IPS-11a (cell line): ENCODE results near the gene PRXL2A.
"Not testable (repeated sequence)": the region's sequence is repeated elsewhere in the genome, so short reads cannot be mapped to it uniquely, and the experiment has no call there.

Experiments
- H3K4me3 ChIP-seq: one replicate; pipeline ENCODE4 v1.5.1; 2013; ENCODE audit warnings: low read depth, low read length, control low read depth

The PRXL2A gene

GRCh38 chr10:80411267-80411668 is 2.9 kb downstream of the PRXL2A start:
- H3K4me3 ChIP-seq: no peak overlapping the region

- no peak overlapping the region for H3K4me3 ChIP-seq
Observed at GRCh38 chr10:80411681-80412220, 3.4 kb downstream of the PRXL2A start.

GRCh38 chr10:80412486-80412885 is 4.1 kb downstream of the PRXL2A start:
- no peak overlapping the region for H3K4me3 ChIP-seq

- H3K4me3 ChIP-seq: no peak overlapping the region
Observed at GRCh38 chr10:80413271-80413996, 5.1 kb downstream of the PRXL2A start.

- H3K4me3 ChIP-seq: no peak overlapping the region
Observed at GRCh38 chr10:80414142-80414895, 6.0 kb downstream of the PRXL2A start.

- no peak overlapping the region for H3K4me3 ChIP-seq
Observed at GRCh38 chr10:80415734-80416478, 7.6 kb downstream of the PRXL2A start.

- H3K4me3 ChIP-seq: no peak overlapping the region
Observed at GRCh38 chr10:80416479-80417098, 8.2 kb downstream of the PRXL2A start.

GRCh38 chr10:80417256-80417655 is 8.9 kb downstream of the PRXL2A start:
- H3K4me3 ChIP-seq: not testable (repeated sequence)

- H3K4me3 ChIP-seq: no peak overlapping the region
Observed at GRCh38 chr10:80421050-80421706, 12.8 kb downstream of the PRXL2A start.

GRCh38 chr10:80421707-80422536 is 13.6 kb downstream of the PRXL2A start:
- no peak overlapping the region for H3K4me3 ChIP-seq

GRCh38 chr10:80425901-80426300 is 17.6 kb downstream of the PRXL2A start:
- no peak overlapping the region for H3K4me3 ChIP-seq

GRCh38 chr10:80427541-80427940 is 19.2 kb downstream of the PRXL2A start:
- no peak overlapping the region for H3K4me3 ChIP-seq

GRCh38 chr10:80429521-80429973 is 21.2 kb downstream of the PRXL2A start:
- H3K4me3 ChIP-seq: no peak overlapping the region

GRCh38 chr10:80433134-80433533 is 24.8 kb downstream of the PRXL2A start:
- H3K4me3 ChIP-seq: no peak overlapping the region

- no peak overlapping the region for H3K4me3 ChIP-seq
Observed at GRCh38 chr10:80436446-80437098, 28.2 kb downstream of the PRXL2A start.

- H3K4me3 ChIP-seq: no peak overlapping the region
Observed at GRCh38 chr10:80437227-80437626, 28.9 kb downstream of the PRXL2A start.

- H3K4me3 ChIP-seq: no peak overlapping the region
Observed at GRCh38 chr10:80441831-80442230, 33.5 kb downstream of the PRXL2A start.

- no peak overlapping the region for H3K4me3 ChIP-seq
Observed at GRCh38 chr10:80442879-80443278, 34.5 kb downstream of the PRXL2A start.

GRCh38 chr10:80443531-80443974 is 35.2 kb downstream of the PRXL2A start:
- H3K4me3 ChIP-seq: no peak overlapping the region
